ENCODE results near the gene AKR1A1. TPM values are rescaled to one million over a fixed set of nuclear protein-coding genes. Genes with fewer than 3 reads are reported as not detected.
A peak's percentile ranks its signal among the peaks of the same experiment; 100 is the strongest.
"Not testable (repeated sequence)": the region's sequence is repeated elsewhere in the genome, so short reads cannot be mapped to it uniquely, and the experiment has no call there.

AKR1A1 gene
- total RNA-seq, 1 experiment from 2014 or later: 93.8 TPM

- DNase-seq, H3K27me3 ChIP-seq, H3K9me3 ChIP-seq: not testable (repeated sequence)
- Histone ChIP-seq H3K4me3 (peak overlapping the region; percentile 84), H3K36me3 (peaks cover 49% of the 10 kb centered on the region)
These were observed 30.9 kb upstream of the AKR1A1 start for GRCh38 chr1:45519774-45520173.

- DNase-seq: peak; percentile 95
- Histone ChIP-seq H3K36me3 (peaks cover 32% of the 10 kb centered on the region), H3K27me3 (no peaks in the 10 kb centered on the region), H3K4me3 (peak within 1 kb of the TSS; percentile 84), H3K9me3 (no peaks in the 10 kb centered on the region)
These were observed 29.0 kb upstream of the AKR1A1 start, which contains the start of gene PRDX1 for GRCh38 chr1:45521413-45522323. TSS of gene PRDX1 (minus strand) at chr1:45521884. CDS start at chr1:45519043, 2,841 bp downstream.

DNA sequence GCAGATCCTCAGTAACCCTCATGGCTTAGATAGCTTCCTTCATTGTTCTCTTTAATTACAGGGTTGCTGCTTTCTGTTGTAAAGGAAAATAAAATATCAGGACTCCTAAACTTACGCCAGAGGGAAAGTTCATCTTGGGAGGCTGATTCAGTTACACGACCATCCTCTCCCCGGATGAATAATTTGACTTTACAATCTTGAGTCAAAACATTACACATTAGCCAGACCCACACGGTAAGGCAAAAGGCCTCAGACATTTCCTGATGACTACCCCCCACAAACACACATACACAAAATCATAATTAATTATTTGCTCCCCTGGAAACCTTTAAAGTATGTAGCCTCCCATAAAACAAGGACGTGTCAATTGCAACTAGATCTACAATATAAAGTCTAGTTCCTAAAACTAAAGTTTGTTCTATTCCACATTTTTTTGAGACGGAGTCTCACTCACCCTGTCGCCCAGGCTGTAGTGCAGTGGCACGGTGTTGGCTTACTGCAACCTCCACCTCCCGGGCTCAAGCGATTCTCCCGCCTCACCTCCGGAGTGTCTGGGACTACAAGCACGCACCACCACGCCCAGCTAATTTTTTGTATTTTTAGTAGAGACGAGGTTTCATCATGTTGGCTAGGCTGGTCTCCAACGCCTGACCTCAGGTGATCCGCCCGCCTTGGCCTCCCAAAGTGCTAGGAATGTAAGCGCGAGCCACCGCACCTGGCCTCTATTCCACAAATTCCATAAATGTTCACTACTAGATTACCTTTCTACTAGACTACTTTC is 28.1 kb upstream of the AKR1A1 start:
- H3K4me3 ChIP-seq: peak overlapping the region; percentile 84
- no peak for DNase-seq
- peaks cover 25% of the 10 kb centered on the region for H3K36me3 ChIP-seq

DNA sequence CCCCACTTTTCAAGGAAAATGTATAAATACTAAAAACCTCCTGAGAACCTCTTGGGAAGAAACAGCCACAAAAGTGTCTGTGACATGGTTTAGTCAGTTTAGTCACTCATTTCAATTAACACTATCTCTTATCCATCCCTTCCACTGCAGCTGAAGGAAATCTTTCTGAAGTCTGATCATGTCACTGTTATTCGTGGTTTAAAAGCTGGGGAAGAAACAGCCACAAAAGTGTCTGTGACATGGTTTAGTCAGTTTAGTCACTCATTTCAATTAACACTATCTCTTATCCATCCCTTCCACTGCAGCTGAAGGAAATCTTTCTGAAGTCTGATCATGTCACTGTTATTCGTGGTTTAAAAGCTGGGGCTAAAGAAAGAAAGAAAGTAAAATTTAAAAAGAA is 27.1 kb upstream of the AKR1A1 start:
- not testable (repeated sequence) for DNase-seq, H3K9me3 ChIP-seq, H3K4me3 ChIP-seq, H3K27me3 ChIP-seq
- peaks cover 18% of the 10 kb centered on the region for H3K36me3 ChIP-seq

More for the DNA sequence above, 28.1 kb upstream of the AKR1A1 start:
- Histone ChIP-seq H3K9me3 (no peaks in the 10 kb centered on the region), H3K27me3 (no peaks in the 10 kb centered on the region)

DNA sequence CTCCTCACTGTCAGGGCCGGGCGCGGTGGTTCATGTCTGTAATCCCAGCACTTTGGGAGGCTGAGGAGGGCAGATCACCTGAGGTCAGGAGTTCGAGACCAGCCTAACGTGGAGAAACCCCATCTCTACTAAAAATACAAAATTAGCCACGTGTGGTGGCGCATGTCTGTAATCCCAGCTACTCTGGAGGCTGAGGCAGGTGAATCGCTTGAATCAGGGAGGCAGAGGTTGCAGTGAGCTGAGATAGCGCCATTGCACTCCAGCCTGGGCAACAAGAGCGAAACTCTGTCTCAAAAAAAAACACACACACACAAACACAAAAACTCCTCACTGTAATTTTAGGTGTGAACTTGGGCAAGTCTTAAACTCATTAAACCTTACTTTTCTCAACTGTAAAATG is 26.7 kb upstream of the AKR1A1 start:
- DNase-seq, H3K27me3 ChIP-seq, H3K9me3 ChIP-seq, H3K4me3 ChIP-seq: not testable (repeated sequence)
- H3K36me3 ChIP-seq: peaks cover 13% of the 10 kb centered on the region

- no peaks in the 10 kb centered on the region for H3K27me3 ChIP-seq
- H3K4me3 ChIP-seq: no peak overlapping the region
- H3K36me3 ChIP-seq: peaks cover 4% of the 10 kb centered on the region; the same call in 1 of the 2 replicates
- no peaks in the 10 kb centered on the region for H3K9me3 ChIP-seq
- no peak for DNase-seq
These were observed 24.4 kb upstream of the AKR1A1 start for GRCh38 chr1:45526135-45526644.

DNA sequence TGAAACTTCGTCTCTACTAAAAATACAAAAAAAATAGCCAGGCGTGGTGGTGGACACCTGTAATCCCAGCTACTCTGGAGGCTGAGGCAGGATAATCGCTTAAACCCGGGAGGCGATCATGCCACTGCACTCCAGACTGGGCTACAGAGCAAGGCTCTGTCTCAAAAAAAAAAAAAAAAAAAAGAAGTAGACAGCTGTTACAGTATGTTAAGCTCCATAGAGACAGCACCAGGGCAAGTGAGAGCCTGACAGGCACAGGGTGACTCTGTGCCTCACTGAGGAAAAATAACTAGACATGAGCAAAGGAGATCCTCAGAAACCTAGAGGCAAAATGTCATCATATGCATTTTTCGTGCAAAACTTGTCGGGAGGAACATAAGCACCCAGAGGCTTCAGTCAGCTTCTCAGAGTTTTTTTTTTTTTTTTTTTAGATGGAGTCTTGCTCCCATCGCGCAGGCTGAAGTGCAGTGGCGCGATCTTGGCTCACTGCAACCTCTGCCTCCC is 19.9 kb upstream of the AKR1A1 start:
- H3K36me3 ChIP-seq: no peaks in the 10 kb centered on the region
- no peak overlapping the region for H3K4me3 ChIP-seq
- DNase-seq: no peak
- no peaks in the 10 kb centered on the region for H3K27me3 ChIP-seq
- H3K9me3 ChIP-seq: no peaks in the 10 kb centered on the region

- DNase-seq: no peak
- Histone ChIP-seq H3K27me3 (no peaks in the 10 kb centered on the region), H3K4me3 (no peak overlapping the region), H3K9me3 (no peaks in the 10 kb centered on the region), H3K36me3 (no peaks in the 10 kb centered on the region)
These were observed 18.8 kb upstream of the AKR1A1 start for GRCh38 chr1:45531873-45532272.

DNA sequence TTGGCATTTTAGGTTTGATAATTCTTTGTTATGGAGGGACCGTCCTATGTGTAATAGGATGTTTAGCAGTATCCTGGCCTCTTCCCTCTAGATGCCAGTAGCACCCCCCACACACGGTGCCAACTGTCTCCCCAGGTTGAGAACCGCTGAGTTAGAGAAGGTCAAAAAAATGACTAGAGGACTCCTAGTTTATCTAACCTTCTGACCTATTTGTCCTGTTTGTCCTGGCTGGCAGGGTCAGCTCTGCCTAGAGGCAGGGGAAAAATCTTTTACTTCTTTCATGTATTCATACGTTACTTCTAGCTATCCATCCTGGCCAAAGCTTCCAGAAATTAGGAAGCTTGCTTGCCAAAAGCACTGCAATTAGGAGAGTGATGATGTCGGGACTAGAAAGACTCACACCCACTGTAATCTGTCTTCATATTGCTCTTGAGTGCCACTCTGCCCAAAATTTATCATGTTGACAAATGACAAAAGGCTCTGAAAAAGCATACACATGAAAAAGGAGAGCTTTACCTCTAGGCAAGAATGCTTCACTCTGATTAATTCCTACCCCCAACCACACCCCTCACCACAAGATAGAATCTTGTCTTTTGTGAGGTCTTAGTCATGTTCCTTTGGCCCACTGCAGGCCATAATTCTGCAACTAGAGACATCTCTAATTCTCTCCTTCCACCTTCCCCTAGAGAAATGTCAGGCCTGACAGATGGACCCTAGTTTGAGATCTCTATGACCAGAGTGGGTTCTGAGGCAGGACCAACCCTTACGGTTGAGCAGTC is 14.4 kb upstream of the AKR1A1 start:
- Histone ChIP-seq H3K9me3 (no peaks in the 10 kb centered on the region), H3K36me3 (no peaks in the 10 kb centered on the region), H3K27me3 (no peaks in the 10 kb centered on the region), H3K4me3 (no peak overlapping the region)
- no peak for DNase-seq

GRCh38 chr1:45536886-45537285 is 13.7 kb upstream of the AKR1A1 start:
- H3K9me3 ChIP-seq: no peaks in the 10 kb centered on the region
- no peak for DNase-seq
- no peaks in the 10 kb centered on the region for H3K36me3 ChIP-seq
- no peak overlapping the region for H3K4me3 ChIP-seq
- H3K27me3 ChIP-seq: no peaks in the 10 kb centered on the region

DNA sequence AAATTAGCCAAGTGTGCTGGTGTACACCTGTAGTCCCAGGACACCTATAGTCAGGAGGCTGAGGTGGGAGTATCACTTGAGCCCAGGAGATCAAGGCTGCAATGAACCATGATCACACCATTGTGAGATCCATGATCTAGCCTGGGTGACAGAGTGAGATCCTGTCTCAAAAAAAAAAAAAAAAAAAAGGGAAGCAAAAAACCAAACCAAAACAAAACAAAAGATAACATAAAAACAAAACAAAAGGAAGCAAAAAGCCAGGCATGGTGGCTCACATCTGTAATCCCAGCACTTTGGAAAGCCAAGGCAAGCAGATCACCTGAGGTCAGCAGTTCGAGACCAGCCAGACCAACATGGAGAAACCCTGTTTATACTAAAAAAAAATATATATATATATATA is 9.4 kb upstream of the AKR1A1 start:
- Histone ChIP-seq H3K36me3 (no peaks in the 10 kb centered on the region), H3K27me3 (no peaks in the 10 kb centered on the region), H3K4me3 (no peak overlapping the region), H3K9me3 (no peaks in the 10 kb centered on the region)
- no peak for DNase-seq

GRCh38 chr1:45542591-45542990 is 8.0 kb upstream of the AKR1A1 start:
- no peaks in the 10 kb centered on the region for H3K27me3 ChIP-seq
- no peak for DNase-seq
- no peaks in the 10 kb centered on the region for H3K9me3 ChIP-seq

GRCh38 chr1:45543581-45544417 is 6.8 kb upstream of the AKR1A1 start:
- no peak overlapping the region for H3K4me3 ChIP-seq

More at GRCh38 chr1:45542591-45542990, 8.0 kb upstream of the AKR1A1 start:
- no peak overlapping the region for H3K4me3 ChIP-seq
- no peaks in the 10 kb centered on the region for H3K36me3 ChIP-seq

DNA sequence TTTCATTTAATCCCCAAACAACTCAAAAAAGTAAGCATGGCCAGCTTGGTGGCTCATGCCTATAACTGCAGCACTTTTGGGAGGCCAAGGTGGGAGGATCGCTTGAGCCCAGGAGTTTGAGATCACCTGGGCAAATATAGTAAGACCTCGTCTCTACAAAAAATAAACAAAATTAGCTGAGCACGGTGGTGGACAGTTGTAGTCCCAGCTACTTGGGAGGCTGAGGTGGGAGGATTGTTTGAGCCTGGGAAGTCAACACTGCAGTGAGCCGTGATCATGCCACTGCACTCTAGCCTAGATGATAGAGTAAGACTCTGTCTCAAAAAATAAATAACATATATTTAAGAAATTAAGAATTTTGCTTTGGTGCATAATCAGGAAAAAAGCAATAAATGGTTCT is 6.1 kb upstream of the AKR1A1 start:
- Histone ChIP-seq H3K36me3 (no peaks in the 10 kb centered on the region), H3K9me3 (no peaks in the 10 kb centered on the region), H3K4me3 (no peak overlapping the region), H3K27me3 (no peaks in the 10 kb centered on the region)
- DNase-seq: no peak

More at GRCh38 chr1:45543581-45544417, 6.8 kb upstream of the AKR1A1 start:
- no peaks in the 10 kb centered on the region for H3K9me3 ChIP-seq
- DNase-seq: no peak
- no peaks in the 10 kb centered on the region for H3K36me3 ChIP-seq
- no peaks in the 10 kb centered on the region for H3K27me3 ChIP-seq

GRCh38 chr1:45545019-45545493 is 5.6 kb upstream of the AKR1A1 start:
- Histone ChIP-seq H3K9me3 (no peaks in the 10 kb centered on the region), H3K36me3 (no peaks in the 10 kb centered on the region), H3K27me3 (no peaks in the 10 kb centered on the region), H3K4me3 (no peak overlapping the region)
- no peak for DNase-seq

Measured in MG63 (cell line).